H1 (cell line): ENCODE results near the gene CALHM3.

Experiments used
- CEBPB ChIP-seq: IDR thresholded peaks from 2 replicates; pipeline ENCODE4 v1.6.1; 2012; ENCODE audit warnings: low read depth, low read length
- KDM1A ChIP-seq: fragments of 200-600, 300-600 bp; sonication (generic); IDR thresholded peaks from 2 replicates; pipeline ENCODE4 v1.7.1; 2016; ENCODE audit warnings: mild to moderate bottlenecking, low read length, borderline replicate concordance
- MAFK ChIP-seq: IDR thresholded peaks from 2 replicates; pipeline ENCODE4 v1.6.1; 2012; ENCODE audit warnings: low read depth, mild to moderate bottlenecking, improper control_type of control experiment, low read length
- POLR2A ChIP-seq, 2 experiments: IDR thresholded peaks; 1 replicate in 1 of 2; 2 replicates in 1 of 2; pipeline ENCODE4 v1.6.1; 2011; ENCODE audit warnings: low read depth in 2 of 2, low read length in 2 of 2, mild to moderate bottlenecking in 2 of 2; ENCODE audit errors: control extremely low read depth in 1 of 2
- RFX5 ChIP-seq: IDR thresholded peaks from 2 replicates; pipeline ENCODE4 v1.6.1; 2011; ENCODE audit warnings: low read depth, low read length, improper control_type of control experiment, borderline replicate concordance
- SRF ChIP-seq: IDR thresholded peaks from 2 replicates; pipeline ENCODE4 v1.6.1; 2011; ENCODE audit warnings: mild to moderate bottlenecking, low read depth, low read length, moderate library complexity
- TEAD4 ChIP-seq: IDR thresholded peaks from 2 replicates; pipeline ENCODE4 v1.6.1; 2012; ENCODE audit warnings: low read depth, low read length, inconsistent platforms, mixed read lengths
- USF2 ChIP-seq: IDR thresholded peaks from 2 replicates; pipeline ENCODE4 v1.6.1; 2011; ENCODE audit warnings: low read length, improper control_type of control experiment
- YY1 ChIP-seq: IDR thresholded peaks from 2 replicates; pipeline ENCODE4 v1.6.1; 2011; ENCODE audit warnings: low read depth, mild to moderate bottlenecking, low read length

- TF ChIP-seq YY1 (no peak), CEBPB (no peak), RFX5 (no peak), TEAD4 (no peak), MAFK (no peak), SRF (no peak), KDM1A (no peak), POLR2A (IDR thresholded peaks at IDR 0.05; ENCODE audit: control extremely low read depth in 1 of 2, low read depth in 2 of 2, low read length in 2 of 2) (no peak), USF2 (no peak)
Measured at GRCh38 chr10:103456074-103456660, 22.9 kb downstream of the CALHM3 start.
